ENCODE data around the gene THBS3. TPM values are rescaled to one million over a fixed set of nuclear protein-coding genes. Genes with fewer than 3 reads are reported as not detected.

The THBS3 gene
- total and polyA plus RNA-seq, 2 of the 13 experiments (the other 11 are each of a cell fraction or from before 2014, with no cell fraction given), result 0.86 to 3.6 TPM

DNA sequence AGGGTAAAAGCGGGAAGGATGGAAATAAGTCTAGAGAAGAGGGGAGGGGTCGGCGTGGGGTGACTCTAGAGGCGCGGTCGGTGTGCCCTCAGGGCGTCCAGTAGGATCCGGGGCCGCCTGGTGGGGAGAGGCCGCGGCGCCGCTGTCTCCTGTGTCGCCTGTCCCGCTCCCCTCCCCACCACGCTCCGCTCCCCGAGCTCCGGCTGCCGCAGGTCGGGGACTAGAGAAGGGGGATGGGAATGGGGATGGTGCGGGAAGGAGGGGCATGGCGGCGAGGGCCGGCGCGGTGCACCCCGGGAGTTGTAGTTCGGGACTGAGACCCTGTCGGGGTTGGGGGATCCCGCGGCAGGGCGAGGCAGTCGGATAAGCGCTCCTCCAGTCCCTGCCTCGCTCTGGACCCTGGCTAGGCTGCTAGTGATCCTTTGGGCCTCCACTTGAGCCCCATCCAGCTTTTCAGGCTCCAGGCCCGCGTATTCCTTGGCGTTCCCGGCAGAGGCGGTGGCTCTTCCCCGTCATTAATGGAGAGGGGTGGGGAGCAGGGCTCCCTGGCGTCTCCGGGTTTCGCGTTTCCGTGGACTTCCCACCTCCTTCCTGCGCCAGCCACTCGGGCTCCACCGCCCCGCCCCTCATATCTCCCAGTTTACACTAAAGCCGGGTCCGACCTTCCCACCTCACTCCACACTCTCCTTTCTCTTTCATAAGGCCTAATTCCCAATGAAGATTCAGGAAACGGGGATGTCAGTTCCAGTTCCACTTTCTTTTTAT, 47.7 kb upstream of the THBS3 start, which contains the start of gene ENTREP3 (continued):
- TF ChIP-seq, protein P1, sequence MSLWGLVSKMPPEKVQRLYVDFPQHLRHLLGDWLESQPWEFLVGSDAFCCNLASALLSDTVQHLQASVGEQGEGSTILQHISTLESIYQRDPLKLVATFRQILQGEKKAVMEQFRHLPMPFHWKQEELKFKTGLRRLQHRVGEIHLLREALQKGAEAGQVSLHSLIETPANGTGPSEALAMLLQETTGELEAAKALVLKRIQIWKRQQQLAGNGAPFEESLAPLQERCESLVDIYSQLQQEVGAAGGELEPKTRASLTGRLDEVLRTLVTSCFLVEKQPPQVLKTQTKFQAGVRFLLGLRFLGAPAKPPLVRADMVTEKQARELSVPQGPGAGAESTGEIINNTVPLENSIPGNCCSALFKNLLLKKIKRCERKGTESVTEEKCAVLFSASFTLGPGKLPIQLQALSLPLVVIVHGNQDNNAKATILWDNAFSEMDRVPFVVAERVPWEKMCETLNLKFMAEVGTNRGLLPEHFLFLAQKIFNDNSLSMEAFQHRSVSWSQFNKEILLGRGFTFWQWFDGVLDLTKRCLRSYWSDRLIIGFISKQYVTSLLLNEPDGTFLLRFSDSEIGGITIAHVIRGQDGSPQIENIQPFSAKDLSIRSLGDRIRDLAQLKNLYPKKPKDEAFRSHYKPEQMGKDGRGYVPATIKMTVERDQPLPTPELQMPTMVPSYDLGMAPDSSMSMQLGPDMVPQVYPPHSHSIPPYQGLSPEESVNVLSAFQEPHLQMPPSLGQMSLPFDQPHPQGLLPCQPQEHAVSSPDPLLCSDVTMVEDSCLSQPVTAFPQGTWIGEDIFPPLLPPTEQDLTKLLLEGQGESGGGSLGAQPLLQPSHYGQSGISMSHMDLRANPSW (CRISPR knock-in tag; IDR thresholded peaks at IDR 0.05; ENCODE audit: borderline replicate concordance), result no peak
- TF ChIP-seq, protein P2, sequence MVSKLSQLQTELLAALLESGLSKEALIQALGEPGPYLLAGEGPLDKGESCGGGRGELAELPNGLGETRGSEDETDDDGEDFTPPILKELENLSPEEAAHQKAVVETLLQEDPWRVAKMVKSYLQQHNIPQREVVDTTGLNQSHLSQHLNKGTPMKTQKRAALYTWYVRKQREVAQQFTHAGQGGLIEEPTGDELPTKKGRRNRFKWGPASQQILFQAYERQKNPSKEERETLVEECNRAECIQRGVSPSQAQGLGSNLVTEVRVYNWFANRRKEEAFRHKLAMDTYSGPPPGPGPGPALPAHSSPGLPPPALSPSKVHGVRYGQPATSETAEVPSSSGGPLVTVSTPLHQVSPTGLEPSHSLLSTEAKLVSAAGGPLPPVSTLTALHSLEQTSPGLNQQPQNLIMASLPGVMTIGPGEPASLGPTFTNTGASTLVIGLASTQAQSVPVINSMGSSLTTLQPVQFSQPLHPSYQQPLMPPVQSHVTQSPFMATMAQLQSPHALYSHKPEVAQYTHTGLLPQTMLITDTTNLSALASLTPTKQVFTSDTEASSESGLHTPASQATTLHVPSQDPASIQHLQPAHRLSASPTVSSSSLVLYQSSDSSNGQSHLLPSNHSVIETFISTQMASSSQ (IDR thresholded peaks at IDR 0.05; ENCODE audit: low read depth), result no peak
- TF ChIP-seq, protein P2 (CRISPR knock-in tag; IDR thresholded peaks at IDR 0.05; ENCODE audit: borderline replicate concordance), result peak; percentile 59; the same call in 1 of the 2 replicates
- TF ChIP-seq, protein P3, sequence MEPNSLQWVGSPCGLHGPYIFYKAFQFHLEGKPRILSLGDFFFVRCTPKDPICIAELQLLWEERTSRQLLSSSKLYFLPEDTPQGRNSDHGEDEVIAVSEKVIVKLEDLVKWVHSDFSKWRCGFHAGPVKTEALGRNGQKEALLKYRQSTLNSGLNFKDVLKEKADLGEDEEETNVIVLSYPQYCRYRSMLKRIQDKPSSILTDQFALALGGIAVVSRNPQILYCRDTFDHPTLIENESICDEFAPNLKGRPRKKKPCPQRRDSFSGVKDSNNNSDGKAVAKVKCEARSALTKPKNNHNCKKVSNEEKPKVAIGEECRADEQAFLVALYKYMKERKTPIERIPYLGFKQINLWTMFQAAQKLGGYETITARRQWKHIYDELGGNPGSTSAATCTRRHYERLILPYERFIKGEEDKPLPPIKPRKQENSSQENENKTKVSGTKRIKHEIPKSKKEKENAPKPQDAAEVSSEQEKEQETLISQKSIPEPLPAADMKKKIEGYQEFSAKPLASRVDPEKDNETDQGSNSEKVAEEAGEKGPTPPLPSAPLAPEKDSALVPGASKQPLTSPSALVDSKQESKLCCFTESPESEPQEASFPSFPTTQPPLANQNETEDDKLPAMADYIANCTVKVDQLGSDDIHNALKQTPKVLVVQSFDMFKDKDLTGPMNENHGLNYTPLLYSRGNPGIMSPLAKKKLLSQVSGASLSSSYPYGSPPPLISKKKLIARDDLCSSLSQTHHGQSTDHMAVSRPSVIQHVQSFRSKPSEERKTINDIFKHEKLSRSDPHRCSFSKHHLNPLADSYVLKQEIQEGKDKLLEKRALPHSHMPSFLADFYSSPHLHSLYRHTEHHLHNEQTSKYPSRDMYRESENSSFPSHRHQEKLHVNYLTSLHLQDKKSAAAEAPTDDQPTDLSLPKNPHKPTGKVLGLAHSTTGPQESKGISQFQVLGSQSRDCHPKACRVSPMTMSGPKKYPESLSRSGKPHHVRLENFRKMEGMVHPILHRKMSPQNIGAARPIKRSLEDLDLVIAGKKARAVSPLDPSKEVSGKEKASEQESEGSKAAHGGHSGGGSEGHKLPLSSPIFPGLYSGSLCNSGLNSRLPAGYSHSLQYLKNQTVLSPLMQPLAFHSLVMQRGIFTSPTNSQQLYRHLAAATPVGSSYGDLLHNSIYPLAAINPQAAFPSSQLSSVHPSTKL (CRISPR knock-in tag; IDR thresholded peaks at IDR 0.05), result peak; percentile 32; the same call in 1 of the 2 replicates
- TF ChIP-seq NFYC (CRISPR knock-in tag; IDR thresholded peaks at IDR 0.05), result 0 out of 2 replicates have a peak, but pooled peaks have one; percentile 18
- TF ChIP-seq ZNF619 (CRISPR knock-in tag; IDR thresholded peaks at IDR 0.05), result 0 out of 2 replicates have a peak, but pooled peaks have one; percentile 58
- peak; percentile 87 for TF ChIP-seq MYC (CRISPR knock-in tag; IDR thresholded peaks at IDR 0.05; ENCODE audit: borderline replicate concordance)
- peak; percentile 95 for TF ChIP-seq ZNF143 (CRISPR knock-in tag; IDR thresholded peaks at IDR 0.05)
- TF ChIP-seq SMC3 (IDR thresholded peaks at IDR 0.05; ENCODE audit: low read length), result no peak
- TF ChIP-seq, protein P4, sequence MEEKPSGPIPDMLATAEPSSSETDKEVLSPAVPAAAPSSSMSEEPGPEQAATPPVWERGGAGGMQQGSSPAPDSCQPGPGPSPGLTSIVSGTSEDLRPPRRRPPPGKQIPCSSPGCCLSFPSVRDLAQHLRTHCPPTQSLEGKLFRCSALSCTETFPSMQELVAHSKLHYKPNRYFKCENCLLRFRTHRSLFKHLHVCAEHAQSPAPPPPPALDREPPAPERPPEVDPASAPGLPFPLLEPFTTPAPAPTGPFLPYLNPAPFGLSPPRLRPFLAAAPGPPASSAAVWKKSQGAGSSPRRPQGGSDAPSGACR (CRISPR knock-in tag; IDR thresholded peaks at IDR 0.05), result no peak
- TF ChIP-seq MEIS2 (CRISPR knock-in tag; IDR thresholded peaks at IDR 0.05), result peak; percentile 75; the same call in 1 of the 2 replicates
- peak; percentile 67; the same call in 1 of the 2 replicates for TF ChIP-seq ZSCAN20 (CRISPR knock-in tag; IDR thresholded peaks at IDR 0.05; ENCODE audit: borderline replicate concordance)
- peak; percentile 67; the same call in 1 of the 2 replicates for TF ChIP-seq SALL1 (CRISPR knock-in tag; IDR thresholded peaks at IDR 0.05)
- no peak for TF ChIP-seq ATF7 (IDR thresholded peaks at IDR 0.05)
- no peak for TF ChIP-seq ATF7 (CRISPR knock-in tag; IDR thresholded peaks at IDR 0.05)
